Measurements from ENCODE around the gene DNAJA4.

The DNAJA4 gene

GRCh38 chr15:78264304-78265136 lies at the start of gene DNAJA4:
Gene DNAJA4, plus strand, starts transcription at chr15:78264562. Its CDS starts 202 bp downstream, at chr15:78264764.
- no peak for DNase-seq

GRCh38 chr15:78216276-78217104 lies 47.9 kb upstream of the DNAJA4 start:
- DNase-seq, result no peak

GRCh38 chr15:78220713-78221112 lies 43.6 kb upstream of the DNAJA4 start:
- DNase-seq, result no peak

GRCh38 chr15:78222745-78223395 lies 41.5 kb upstream of the DNAJA4 start:
- DNase-seq, result no peak

GRCh38 chr15:78223396-78224022 lies 40.9 kb upstream of the DNAJA4 start:
- DNase-seq, result no peak

DNA sequence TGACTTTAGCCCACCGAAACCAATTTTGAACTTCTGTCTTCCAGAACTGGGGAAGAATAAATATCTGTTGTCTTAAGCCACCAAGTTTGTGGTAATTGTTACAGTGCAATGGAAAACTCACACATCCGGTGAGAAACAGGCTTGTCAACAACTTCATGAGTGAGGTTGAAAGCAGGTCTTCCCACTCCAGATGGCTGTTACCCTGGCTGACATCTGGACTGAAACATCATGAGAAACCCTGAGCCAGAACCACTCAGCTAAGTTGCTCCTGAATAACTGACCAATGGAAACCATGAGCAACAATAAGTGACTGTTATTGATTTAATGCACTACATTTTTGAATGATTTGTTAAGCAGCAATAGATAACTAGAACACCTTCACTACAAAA lies 40.3 kb upstream of the DNAJA4 start:
- no peak for DNase-seq

- no peak for DNase-seq
Measured at GRCh38 chr15:78225783-78226541, 38.4 kb upstream of the DNAJA4 start.

DNA sequence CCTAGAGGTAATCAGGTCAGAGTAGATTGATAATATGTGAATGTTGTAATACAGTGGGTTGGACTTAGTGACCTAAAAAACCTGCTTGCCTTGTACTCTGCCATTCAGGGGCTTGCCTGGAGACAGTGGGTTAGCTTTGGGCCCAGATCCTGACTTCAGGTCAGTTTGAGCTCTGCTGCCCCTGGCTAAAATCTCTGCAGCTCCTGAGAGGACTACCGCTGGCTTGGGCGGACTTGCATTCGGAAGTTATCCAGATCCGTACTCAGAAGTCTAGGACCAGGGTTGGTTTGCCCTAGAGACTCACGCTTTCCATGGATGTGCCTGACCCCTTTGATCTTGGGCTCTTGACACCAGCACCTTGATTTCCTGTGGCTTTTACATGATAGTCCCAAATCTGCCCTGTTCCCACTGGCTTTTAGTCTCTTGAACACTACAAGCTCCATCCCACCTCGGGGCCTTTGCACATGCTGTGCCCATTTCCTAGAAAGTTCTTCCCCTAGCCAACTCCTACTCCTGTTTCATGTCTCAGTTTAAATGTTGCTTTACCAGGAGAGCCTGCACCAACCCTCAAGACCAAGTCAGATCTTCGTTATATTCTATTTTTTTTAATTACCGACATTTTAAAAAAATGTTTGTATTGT lies 35.9 kb upstream of the DNAJA4 start:
- no peak for DNase-seq

DNA sequence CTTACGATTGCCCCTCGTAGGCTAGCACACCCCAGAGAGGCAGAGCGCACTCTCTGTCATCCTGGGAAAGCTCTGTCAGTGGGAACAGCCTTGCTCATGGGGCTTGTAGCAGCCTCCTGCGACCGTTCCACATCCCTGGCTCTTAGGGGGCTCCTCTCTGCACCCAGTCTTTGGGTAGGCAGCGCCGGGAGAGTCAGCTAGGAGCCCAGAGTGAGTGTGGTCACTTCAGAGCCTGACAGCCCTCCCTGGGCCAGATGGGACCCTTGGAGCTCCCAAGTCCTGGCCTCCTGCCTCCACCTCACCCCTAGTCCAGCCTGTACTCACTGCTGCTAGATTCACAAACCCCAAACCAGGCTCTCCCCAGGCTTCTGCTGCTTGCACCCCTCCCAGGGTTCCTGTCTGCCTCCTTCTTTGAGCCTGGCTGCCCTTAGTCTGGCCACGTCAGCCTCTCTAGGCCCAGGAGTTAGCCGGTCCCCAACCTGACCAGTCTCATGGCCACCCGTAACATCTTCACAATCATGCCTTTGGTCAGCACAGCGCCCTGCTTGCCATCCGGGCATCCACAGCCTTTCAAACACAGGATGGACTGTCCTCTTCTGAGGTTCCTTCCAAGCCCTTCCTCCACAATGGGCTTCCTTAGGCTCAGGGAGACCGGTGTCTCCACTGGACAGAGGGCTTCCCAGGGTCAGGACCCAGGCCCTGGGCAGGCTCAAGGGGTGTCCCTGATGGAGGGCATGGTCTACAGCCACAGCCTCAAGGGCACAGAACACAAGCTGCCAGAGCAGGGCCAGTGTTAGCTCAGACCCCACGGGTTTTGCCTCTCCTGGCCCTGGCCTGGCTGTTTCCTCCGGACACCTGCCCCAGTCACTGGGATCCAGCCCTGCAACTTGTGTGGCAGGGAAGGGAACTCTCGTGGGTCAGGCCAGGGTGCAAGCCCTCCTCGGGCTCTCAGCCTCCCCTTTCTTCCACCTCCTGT lies 34.6 kb upstream of the DNAJA4 start:
- DNase-seq, result no peak

DNA sequence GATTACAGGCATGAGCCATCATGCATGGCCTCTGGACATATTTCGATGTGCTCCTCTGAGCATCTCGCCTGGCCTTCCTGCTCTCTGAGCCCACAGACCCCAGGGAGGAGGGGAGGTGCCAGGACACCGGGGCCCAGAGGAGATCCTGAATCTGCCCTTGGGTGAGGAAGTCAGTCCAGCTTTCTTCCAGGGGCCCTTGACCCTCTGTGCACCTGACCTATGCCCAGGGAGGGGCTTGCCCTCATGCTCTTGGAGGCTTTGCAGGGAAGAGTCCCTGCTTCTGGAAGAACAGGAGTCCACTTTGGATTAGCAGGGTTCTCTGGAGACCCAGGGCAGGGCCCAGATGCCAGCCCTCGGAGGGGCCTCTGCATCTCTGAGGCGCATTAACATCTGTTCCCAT lies 31.4 kb upstream of the DNAJA4 start:
- DNase-seq, result no peak

DNA sequence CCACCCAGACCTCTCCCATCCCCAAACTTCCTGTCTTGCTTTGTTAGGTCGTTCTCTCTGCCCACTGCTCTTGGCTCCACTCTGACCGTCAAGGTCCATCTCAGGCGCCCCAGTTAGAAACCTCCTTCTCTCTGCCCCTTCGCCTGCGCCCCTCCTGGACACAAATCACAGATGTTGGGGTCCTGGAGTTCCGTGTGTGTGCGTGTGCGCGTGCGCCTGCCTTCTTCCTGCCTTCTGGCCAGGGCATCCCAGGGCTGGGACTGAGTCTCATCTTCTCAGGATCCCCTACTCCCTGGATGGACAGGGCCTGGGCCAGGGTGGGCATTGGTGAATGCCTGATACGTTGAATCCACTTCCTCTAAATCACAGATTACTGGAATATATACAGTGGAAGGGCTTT lies 30.9 kb upstream of the DNAJA4 start:
- DNase-seq, result no peak

GRCh38 chr15:78234515-78235040 lies 29.8 kb upstream of the DNAJA4 start, which contains the start of gene ACSBG1:
Gene ACSBG1, minus strand, starts transcription at chr15:78234565. Its CDS starts 64 bp downstream, at chr15:78234501.
- DNase-seq, result no peak

GRCh38 chr15:78236491-78236890 lies 27.9 kb upstream of the DNAJA4 start:
- no peak for DNase-seq

- no peak for DNase-seq
Measured at GRCh38 chr15:78237146-78237545, 27.2 kb upstream of the DNAJA4 start.

- no peak for DNase-seq
Measured at GRCh38 chr15:78239811-78240210, 24.6 kb upstream of the DNAJA4 start.

DNA sequence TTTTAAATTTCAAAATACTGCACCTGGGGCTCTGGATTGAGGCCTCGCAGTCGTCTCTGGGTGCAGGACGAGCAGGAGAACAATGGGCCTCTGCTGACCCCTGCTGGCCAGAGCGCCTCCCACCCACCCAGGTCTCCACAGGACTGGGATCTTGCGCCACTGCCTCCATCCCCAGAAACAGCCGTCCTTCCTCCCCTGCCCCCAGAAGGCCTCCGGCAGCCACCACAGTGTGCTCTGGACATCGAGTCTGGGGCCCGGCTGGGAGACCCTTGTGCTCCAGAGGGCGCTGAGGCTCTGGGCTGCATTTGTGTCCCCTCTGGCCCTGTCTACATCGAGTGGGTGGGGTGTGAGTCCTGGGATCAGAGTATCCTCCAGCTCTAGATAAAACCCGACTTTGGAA lies 23.3 kb upstream of the DNAJA4 start:
- DNase-seq, result no peak

GRCh38 chr15:78242128-78242527 lies 22.2 kb upstream of the DNAJA4 start:
- DNase-seq, result no peak

DNA sequence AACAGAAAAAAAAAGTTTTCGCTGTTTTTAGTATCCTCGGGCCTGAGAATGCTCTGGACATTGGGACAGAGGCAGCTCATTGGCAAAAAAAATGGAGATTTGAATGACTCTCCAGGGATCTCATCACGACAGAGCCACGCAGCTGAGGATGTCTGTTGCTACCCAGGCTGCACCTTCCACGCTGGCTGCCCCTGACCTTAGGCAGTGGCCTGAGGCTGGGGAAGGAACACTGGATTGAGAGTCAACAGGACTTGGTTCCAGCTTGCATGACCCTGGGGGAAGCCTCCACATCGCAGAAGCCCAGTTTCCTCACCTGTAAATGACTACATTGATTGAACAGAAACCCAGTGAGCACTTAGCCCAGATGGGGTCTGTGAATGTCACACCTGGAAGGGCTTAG lies 21.3 kb upstream of the DNAJA4 start:
- DNase-seq, result no peak

DNA sequence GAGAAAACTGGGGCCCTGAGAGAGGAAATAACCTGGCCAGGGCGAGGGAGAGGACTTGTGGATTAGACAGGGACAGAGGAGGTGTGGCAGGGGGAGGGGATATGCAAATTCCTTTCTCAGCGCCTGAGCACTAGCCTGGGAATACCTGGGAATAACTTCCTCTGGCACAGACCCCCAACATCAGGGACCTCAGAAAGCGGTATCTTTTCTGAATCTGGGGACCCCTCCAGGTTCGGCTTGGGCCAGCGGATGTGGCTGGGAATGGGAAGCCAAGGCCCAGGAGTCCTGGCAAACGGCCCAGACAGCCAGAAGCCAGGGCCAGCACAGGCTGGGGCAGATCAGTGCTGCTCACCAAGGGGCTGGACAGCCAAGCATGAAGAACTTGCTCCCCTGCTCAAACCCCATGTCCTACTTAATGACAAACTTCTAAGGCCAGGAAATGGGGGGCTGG lies 20.8 kb upstream of the DNAJA4 start:
- no peak for DNase-seq

- no peak for DNase-seq
Measured at GRCh38 chr15:78244101-78244500, 20.3 kb upstream of the DNAJA4 start.
